ENCODE results near the gene PRMT2.
"Not testable (repeated sequence)": the region's sequence is repeated elsewhere in the genome, so short reads cannot be mapped to it uniquely, and the experiment has no call there.

PRMT2 gene

DNA sequence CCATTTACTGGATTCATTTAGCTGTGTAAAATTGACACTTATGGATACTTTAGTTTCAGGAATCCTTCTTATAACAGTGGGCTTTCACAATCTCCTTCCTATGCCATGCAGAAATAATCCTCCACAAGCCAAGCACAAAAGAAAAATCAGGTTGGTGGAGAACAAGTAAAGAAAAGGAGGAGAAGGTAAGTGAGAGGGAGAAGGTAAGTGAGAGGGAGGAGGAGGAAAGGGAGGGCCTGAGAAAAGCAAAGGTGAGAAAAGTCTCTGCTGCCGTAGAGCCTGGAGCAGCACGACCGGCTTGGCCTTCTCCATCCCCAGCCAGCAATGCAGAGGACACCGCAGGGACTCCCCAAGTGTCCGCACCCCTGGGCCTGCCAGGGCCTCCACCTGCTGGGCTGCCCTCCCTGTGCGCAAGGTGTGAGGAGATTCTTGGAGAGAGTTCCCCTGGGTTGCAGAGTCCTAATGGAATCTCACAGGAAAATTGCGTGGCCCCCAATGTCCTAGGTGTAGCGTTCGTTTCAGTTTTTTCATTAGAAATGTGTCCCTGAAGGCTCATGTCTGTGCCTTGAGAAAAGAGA, 39.0 kb downstream of the PRMT2 start:
- no peak overlapping the region for H3K4me3 ChIP-seq (ENCODE audit: low read depth, low read length)
- TF ChIP-seq POLR2A (IDR thresholded peaks at IDR 0.05; ENCODE audit: extremely low read depth, insufficient read length) = no peak
- TF ChIP-seq, protein P1, sequence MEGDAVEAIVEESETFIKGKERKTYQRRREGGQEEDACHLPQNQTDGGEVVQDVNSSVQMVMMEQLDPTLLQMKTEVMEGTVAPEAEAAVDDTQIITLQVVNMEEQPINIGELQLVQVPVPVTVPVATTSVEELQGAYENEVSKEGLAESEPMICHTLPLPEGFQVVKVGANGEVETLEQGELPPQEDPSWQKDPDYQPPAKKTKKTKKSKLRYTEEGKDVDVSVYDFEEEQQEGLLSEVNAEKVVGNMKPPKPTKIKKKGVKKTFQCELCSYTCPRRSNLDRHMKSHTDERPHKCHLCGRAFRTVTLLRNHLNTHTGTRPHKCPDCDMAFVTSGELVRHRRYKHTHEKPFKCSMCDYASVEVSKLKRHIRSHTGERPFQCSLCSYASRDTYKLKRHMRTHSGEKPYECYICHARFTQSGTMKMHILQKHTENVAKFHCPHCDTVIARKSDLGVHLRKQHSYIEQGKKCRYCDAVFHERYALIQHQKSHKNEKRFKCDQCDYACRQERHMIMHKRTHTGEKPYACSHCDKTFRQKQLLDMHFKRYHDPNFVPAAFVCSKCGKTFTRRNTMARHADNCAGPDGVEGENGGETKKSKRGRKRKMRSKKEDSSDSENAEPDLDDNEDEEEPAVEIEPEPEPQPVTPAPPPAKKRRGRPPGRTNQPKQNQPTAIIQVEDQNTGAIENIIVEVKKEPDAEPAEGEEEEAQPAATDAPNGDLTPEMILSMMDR (IDR thresholded peaks at IDR 0.05; ENCODE audit: low read depth, low read length) = no peak
- TF ChIP-seq, protein P2, sequence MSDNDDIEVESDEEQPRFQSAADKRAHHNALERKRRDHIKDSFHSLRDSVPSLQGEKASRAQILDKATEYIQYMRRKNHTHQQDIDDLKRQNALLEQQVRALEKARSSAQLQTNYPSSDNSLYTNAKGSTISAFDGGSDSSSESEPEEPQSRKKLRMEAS (IDR thresholded peaks at IDR 0.05; ENCODE audit: low read depth, low read length) = no peak
- TF ChIP-seq MYC (IDR thresholded peaks at IDR 0.05; ENCODE audit: low read depth, low read length) = no peak
- no peak for DNase-seq (ENCODE audit: low read depth)

DNA sequence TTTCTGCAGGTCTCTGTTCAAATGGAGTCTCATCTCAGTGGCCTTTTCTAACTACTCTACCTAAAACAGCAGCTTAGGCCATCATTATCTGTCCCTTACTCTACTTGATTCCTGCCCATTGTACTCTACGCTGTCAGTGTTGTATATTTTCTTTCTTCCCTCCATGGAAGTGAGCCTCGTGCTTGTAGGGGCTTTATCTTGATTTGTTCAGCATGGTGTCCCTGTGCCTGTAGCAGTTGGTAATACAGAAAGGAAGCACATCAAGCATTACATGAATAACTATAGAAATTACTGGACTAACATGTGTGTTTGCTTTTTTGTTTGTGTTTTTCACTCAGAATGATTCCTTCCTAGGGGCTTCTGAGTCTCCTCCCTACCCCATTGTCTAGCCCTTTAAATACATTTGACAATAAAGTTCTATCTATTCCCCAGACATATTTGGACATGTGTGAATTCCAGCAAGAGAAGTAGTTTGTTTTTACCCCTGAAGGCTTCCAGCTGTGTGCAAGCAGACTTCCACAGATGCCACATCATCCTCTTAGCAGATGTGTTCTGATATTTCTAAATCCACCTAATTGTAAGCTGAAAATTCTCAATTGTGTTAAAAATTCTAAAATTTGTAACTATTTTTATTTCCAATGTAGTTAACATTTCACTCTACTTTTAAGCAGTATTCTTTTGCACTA, 40.3 kb downstream of the PRMT2 start:
- no peak for DNase-seq (ENCODE audit: low read depth)
- TF ChIP-seq, protein P1 (IDR thresholded peaks at IDR 0.05; ENCODE audit: low read depth, low read length) = no peak
- TF ChIP-seq MYC (IDR thresholded peaks at IDR 0.05; ENCODE audit: low read depth, low read length) (no peak), POLR2A (IDR thresholded peaks at IDR 0.05; ENCODE audit: extremely low read depth, insufficient read length) (no peak)
- TF ChIP-seq, protein P2 (IDR thresholded peaks at IDR 0.05; ENCODE audit: low read depth, low read length) = no peak
- H3K4me3 ChIP-seq (ENCODE audit: low read depth, low read length) = no peak overlapping the region

DNA sequence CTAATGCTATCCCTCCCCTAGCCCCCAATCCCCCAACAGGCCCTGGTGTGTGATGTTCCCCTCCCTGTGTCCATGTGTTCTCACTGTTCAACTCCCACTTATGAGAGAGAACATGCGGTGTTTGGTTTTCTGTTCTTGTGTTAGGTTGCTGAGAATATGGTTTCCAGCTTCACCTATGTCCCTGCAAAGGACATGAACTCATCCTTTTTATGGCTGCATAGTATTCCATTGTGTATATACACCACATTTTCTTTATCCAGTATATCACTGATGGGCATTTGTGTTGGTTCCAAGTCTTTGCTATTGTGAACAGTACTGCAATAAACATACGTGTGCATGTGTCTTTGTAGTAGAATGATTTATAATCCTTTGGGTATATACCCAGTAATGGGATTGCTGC, 41.1 kb downstream of the PRMT2 start:
- not testable (repeated sequence) for DNase-seq (ENCODE audit: low read depth); H3K4me3 ChIP-seq (ENCODE audit: low read depth, low read length)

DNA sequence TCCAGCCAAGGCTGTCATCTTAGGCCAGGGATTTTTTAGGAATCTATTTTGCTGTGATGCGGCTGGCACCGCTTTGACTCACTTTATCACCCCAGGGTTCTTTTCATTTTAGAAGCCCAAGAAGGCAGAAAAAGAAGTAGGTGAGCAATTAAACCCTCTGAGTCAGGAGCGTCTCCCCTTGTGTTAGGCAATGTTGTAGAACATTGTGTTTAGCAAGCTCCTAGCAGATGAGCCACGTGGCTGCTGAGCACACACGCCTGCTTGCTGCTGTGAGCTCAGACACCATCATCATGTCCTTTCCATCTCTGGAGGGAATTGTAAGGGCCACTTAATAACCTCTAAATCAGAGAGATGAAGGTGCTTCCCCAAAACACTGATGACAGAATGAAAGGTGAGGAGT, 46.1 kb downstream of the PRMT2 start:
- not testable (repeated sequence) for DNase-seq (ENCODE audit: low read depth); H3K4me3 ChIP-seq (ENCODE audit: low read depth, low read length)

DNA sequence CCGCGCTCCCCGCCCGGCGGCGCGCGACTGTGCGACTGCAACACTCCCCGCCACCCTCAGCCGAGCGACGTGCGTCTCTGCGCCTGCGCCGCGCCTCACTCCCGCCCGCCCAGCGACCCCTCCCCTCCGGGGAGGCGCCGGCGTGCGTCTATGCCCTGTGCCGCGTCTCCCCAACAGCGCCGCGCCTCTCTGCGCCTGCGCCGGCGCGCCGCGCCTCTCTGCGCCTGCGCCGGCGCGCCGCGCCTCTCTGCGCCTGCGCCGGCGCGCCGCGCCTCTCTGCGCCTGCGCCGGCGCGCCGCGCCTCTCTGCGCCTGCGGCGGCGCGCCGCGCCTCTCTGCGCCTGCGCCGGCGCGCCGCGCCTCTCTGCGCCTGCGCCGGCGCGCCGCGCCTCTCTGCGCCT, 63.2 kb downstream of the PRMT2 start:
- DNase-seq (ENCODE audit: low read depth); H3K4me3 ChIP-seq (ENCODE audit: low read depth, low read length): not testable (repeated sequence)

DNA sequence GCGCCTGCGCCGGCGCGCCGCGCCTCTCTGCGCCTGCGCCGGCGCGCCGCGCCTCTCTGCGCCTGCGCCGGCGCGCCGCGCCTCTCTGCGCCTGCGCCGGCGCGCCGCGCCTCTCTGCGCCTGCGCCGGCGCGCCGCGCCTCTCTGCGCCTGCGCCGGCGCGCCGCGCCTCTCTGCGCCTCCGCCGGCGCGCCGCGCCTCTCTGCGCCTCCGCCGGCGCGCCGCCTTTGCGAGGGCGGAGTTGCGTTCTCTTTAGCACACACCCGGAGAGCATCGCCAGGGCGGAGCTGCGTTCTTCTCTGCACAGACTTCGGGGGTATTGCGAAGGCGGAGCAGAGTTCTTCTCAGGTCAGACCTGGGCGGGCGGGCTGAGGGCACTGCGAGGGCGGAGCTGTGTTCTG, 63.6 kb downstream of the PRMT2 start:
- not testable (repeated sequence) for DNase-seq (ENCODE audit: low read depth)

More for the DNA sequence above, 63.6 kb downstream of the PRMT2 start:
- not testable (repeated sequence) for H3K4me3 ChIP-seq (ENCODE audit: low read depth, low read length)

Measured in NB4 (cell line).